Left colon (tissue), 2 donors: Measurements from ENCODE around the gene TNFSF13. TPM values are rescaled to one million over a fixed set of nuclear protein-coding genes. Genes with fewer than 3 reads are reported as not detected.

Experiments
- ATAC-seq: fragments of 200-7000 bp; cut with Tn5 transposase; one replicate; pipeline ENCODE4 v1.9.1; 2020; ENCODE audit warnings: mild to moderate bottlenecking, moderate library complexity
- DNase-seq, 2 donors: peaks; one replicate each; pipeline ENCODE4 v3.0.0-alpha.2; 2020
- intact Hi-C, 2 donors: fragments of 100-400 bp; cut with DNase I in 1 of 2; cut with micrococcal nuclease in 1 of 2; formaldehyde crosslinking; loops; one replicate each; pipeline versions ENCODE4 v1.11.2 to v1.14.0; 2022; cut with DNase I, micrococcal nuclease
- total RNA-seq, 2 donors: library from RNA; stranded (reverse); fragmentation: NEBNext Ultra II Directional; extraction: Animal tissue kit (Norgen Biotek cat#: 25700); gene quantifications; one replicate each; pipeline ENCODE4 v1.2.1, GENCODE V29; 2021
- donor health status: DM: no; HTN: no; CAD: no.
- donor health status: DM: yes; HTN: yes; CAD: no.

Gene TNFSF13
- total RNA-seq, 2 donors from 2014 or later: 77.2 to 121 TPM

GRCh38 chr17:7570351-7570750 is 11.8 kb downstream of the TNFSF13 start:
- ATAC-seq (no peak), DNase-seq (no peak)
- intact Hi-C loops: loop anchor here in 1 of 2 donors (10.0 kb wide), 1 partner anchor 216 kb away; the partner anchor contains the start of genes KCTD11 and TMEM95

- DNase-seq (no peak), ATAC-seq (no peak)
- intact Hi-C loops: loop anchor here in 1 of 2 donors (10.0 kb wide), 1 partner anchor 217 kb away; the partner anchor contains the start of genes KCTD11 and TMEM95
Observed at GRCh38 chr17:7572338-7572587, 13.7 kb downstream of the TNFSF13 start.

- peak; percentile 84 for ATAC-seq
- intact Hi-C loops: loop anchor here in 1 of 2 donors (10.0 kb wide), 1 partner anchor 218 kb away; the partner anchor contains the start of genes KCTD11 and TMEM95
- peak; percentile 99 for DNase-seq
Observed at GRCh38 chr17:7572588-7573323, 14.2 kb downstream of the TNFSF13 start.

- DNase-seq: peak; percentile 90 to 93
- peak; percentile 59 for ATAC-seq
- intact Hi-C loops: loop anchor here in 1 of 2 donors (10.0 kb wide), 1 partner anchor 219 kb away; the partner anchor contains the start of genes KCTD11 and TMEM95
Observed at GRCh38 chr17:7573324-7574080, 15.0 kb downstream of the TNFSF13 start.

GRCh38 chr17:7574176-7574953 is 15.8 kb downstream of the TNFSF13 start:
- intact Hi-C loops: loop anchor here in 1 of 2 donors (10.0 kb wide), 1 partner anchor 220 kb away; the partner anchor contains the start of genes KCTD11 and TMEM95
- ATAC-seq (no peak), DNase-seq (no peak)

GRCh38 chr17:7575481-7575883 is 16.9 kb downstream of the TNFSF13 start:
- intact Hi-C loops: loop anchor here in 1 of 2 donors (10.0 kb wide), 1 partner anchor 221 kb away; the partner anchor contains the start of genes KCTD11 and TMEM95
- DNase-seq (no peak), ATAC-seq (no peak)

GRCh38 chr17:7575959-7576358 is 17.4 kb downstream of the TNFSF13 start:
- no peak for DNase-seq
- ATAC-seq: no peak
- intact Hi-C loops: loop anchor here in 1 of 2 donors (10.0 kb wide), 1 partner anchor 221 kb away; the partner anchor contains the start of genes KCTD11 and TMEM95

GRCh38 chr17:7576432-7576937 is 17.9 kb downstream of the TNFSF13 start:
- no peak for ATAC-seq
- intact Hi-C loops: loop anchor here in 1 of 2 donors (10.0 kb wide), 1 partner anchor 222 kb away; the partner anchor contains the start of genes KCTD11 and TMEM95
- DNase-seq: no peak

GRCh38 chr17:7577327-7578199 is 19.0 kb downstream of the TNFSF13 start:
- no peak for ATAC-seq
- intact Hi-C loops: loop anchor here in 1 of 2 donors (10.0 kb wide), 1 partner anchor 223 kb away; the partner anchor contains the start of genes KCTD11 and TMEM95
- DNase-seq: no peak

- peak; percentile 69 to 86 for DNase-seq
- intact Hi-C loops: loop anchor here in 1 of 2 donors (10.0 kb wide), 1 partner anchor 224 kb away; the partner anchor contains the start of genes KCTD11 and TMEM95
- ATAC-seq: peak; percentile 71
Observed at GRCh38 chr17:7579001-7579833, 20.7 kb downstream of the TNFSF13 start, which contains the start of gene CD68. Gene CD68 (plus strand): TSS chr17:7579638. CDS start chr17:7579678, 40 bp downstream.

GRCh38 chr17:7579834-7580603 is 21.5 kb downstream of the TNFSF13 start:
- DNase-seq: no peak
- intact Hi-C loops: loop anchor here in 1 of 2 donors (10.0 kb wide), 1 partner anchor 225 kb away; the partner anchor contains the start of genes KCTD11 and TMEM95
- no peak for ATAC-seq

- ATAC-seq: no peak
- no peak for DNase-seq
- intact Hi-C loops: no loop called here
Observed at GRCh38 chr17:7580604-7581575, 22.3 kb downstream of the TNFSF13 start.

GRCh38 chr17:7582396-7583252 is 24.1 kb downstream of the TNFSF13 start:
- DNase-seq (peak; percentile 33 to 52), ATAC-seq (no peak)
- intact Hi-C loops: no loop called here
